ENCODE results near the gene NCOA3.

Gene NCOA3

DNA sequence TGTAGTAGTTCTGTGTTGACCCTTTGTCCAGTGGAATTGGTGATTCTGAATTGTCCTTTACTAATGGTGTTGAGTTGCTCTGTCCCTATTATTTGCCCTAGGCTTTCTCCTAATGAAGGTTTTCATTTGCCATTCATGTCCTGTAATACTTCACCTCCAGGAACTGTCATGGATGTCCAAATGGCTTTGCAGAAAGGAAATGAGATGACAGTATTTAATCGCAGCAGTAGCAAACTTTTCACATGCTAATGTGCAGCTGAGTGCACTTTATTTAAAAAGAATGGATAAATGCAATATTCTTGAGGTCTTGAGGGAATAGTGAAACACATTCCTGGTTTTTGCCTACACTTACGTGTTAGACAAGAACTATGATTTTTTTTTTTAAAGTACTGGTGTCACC, 152.2 kb downstream of the NCOA3 start:
- TF ChIP-seq, protein P1, sequence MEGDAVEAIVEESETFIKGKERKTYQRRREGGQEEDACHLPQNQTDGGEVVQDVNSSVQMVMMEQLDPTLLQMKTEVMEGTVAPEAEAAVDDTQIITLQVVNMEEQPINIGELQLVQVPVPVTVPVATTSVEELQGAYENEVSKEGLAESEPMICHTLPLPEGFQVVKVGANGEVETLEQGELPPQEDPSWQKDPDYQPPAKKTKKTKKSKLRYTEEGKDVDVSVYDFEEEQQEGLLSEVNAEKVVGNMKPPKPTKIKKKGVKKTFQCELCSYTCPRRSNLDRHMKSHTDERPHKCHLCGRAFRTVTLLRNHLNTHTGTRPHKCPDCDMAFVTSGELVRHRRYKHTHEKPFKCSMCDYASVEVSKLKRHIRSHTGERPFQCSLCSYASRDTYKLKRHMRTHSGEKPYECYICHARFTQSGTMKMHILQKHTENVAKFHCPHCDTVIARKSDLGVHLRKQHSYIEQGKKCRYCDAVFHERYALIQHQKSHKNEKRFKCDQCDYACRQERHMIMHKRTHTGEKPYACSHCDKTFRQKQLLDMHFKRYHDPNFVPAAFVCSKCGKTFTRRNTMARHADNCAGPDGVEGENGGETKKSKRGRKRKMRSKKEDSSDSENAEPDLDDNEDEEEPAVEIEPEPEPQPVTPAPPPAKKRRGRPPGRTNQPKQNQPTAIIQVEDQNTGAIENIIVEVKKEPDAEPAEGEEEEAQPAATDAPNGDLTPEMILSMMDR (IDR thresholded peaks at IDR 0.05; ENCODE audit: low read depth, low read length): no peak
- H3K4me1 ChIP-seq: no peaks in the 10 kb centered on the region
- H3K27me3 ChIP-seq: no peaks in the 10 kb centered on the region
- no peaks in the 10 kb centered on the region for H3K9me3 ChIP-seq
- H3K36me3 ChIP-seq: peaks cover 38% of the 10 kb centered on the region
- no peak for DNase-seq
- H3K4me3 ChIP-seq (ENCODE audit: low read depth, low read length): no peak overlapping the region

DNA sequence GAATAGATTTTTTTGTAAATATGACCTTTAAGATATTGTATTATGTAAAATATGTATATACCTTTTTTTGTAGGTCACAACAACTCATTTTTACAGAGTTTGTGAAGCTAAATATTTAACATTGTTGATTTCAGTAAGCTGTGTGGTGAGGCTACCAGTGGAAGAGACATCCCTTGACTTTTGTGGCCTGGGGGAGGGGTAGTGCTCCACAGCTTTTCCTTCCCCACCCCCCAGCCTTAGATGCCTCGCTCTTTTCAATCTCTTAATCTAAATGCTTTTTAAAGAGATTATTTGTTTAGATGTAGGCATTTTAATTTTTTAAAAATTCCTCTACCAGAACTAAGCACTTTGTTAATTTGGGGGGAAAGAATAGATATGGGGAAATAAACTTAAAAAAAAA, 152.7 kb downstream of the NCOA3 start:
- no peaks in the 10 kb centered on the region for H3K27me3 ChIP-seq
- no peaks in the 10 kb centered on the region for H3K4me1 ChIP-seq
- peaks cover 40% of the 10 kb centered on the region for H3K36me3 ChIP-seq
- TF ChIP-seq, protein P1 (IDR thresholded peaks at IDR 0.05; ENCODE audit: low read depth, low read length): no peak
- DNase-seq: no peak
- no peak overlapping the region for H3K4me3 ChIP-seq (ENCODE audit: low read depth, low read length)
- H3K9me3 ChIP-seq: no peaks in the 10 kb centered on the region

DNA sequence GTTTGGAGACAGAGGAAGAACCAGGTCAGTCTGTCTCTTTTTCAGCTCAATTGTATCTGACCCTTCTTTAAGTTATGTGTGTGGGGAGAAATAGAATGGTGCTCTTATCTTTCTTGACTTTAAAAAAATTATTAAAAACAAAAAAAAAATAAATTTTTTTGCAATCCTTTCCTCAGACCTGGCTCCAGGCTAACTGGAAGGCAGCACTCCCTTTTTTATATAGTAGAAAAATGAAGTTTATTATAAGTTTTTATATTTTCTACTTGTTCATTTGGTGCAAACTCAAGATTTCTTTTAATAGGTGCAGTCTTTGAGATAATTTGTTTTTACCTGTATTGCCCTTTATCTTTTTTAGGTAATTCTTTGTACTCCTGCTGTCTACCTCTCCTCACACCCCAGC, 153.9 kb downstream of the NCOA3 start:
- peaks cover 43% of the 10 kb centered on the region for H3K36me3 ChIP-seq
- H3K9me3 ChIP-seq: no peaks in the 10 kb centered on the region
- DNase-seq: no peak
- no peak overlapping the region for H3K4me3 ChIP-seq (ENCODE audit: low read depth, low read length)
- TF ChIP-seq, protein P1 (IDR thresholded peaks at IDR 0.05; ENCODE audit: low read depth, low read length): no peak
- no peaks in the 10 kb centered on the region for H3K27me3 ChIP-seq
- no peaks in the 10 kb centered on the region for H3K4me1 ChIP-seq

DNA sequence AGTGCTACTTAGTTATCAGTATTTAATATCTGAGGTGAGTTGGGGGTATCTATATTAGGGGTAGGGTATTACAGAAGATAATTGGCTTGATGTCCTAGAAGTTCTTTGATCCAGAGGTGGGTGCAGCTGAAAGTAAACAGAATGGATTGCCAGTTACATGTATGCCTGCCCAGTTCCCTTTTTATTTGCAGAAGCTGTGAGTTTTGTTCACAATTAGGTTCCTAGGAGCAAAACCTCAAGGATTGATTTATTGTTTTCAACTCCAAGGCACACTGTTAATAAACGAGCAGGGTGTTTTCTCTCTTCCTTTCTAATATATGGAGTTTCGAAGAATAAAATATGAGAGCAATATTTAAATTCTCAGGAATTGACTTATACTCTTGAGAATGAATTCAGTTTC, 154.6 kb downstream of the NCOA3 start:
- Histone ChIP-seq H3K4me3 (ENCODE audit: low read depth, low read length) (no peak overlapping the region), H3K36me3 (peaks cover 44% of the 10 kb centered on the region)
- TF ChIP-seq, protein P1 (IDR thresholded peaks at IDR 0.05; ENCODE audit: low read depth, low read length): no peak

DNA sequence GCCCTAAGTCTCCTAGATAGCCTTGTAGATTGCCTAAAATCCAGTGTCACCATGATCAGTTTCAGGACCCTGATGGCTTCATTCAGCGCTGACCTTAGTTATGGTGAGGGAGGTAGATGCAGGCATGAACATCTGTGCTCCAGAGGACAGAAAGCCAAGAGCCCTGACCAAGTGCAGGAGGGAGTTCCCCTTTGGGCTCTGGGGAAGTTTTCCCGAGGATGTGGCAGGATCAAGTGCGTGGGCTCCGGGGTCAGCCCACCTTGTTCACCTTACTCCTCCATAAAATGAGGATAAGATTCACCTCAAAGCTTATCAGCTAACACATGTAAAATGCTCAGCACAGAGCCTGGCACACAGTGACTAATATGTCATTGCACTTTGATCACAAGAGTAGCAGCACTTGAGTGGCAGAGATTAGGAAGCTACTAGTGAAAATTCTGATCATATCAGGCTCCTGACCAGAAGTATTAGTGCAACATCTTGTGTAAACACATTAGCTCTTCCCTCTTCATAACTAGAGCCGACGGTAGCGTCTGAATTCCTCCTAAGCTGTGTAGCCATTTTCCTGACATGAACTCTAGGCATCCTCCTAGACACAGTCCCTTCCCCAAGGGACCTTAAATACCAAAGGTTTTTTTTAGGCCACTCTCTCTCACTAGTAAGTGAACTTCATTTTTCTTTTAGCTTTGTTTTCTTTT, 158.4 kb downstream of the NCOA3 start:
- no peak overlapping the region for H3K4me3 ChIP-seq (ENCODE audit: low read depth, low read length)
- H3K9me3 ChIP-seq: no peaks in the 10 kb centered on the region
- H3K4me1 ChIP-seq: no peaks in the 10 kb centered on the region
- no peak for DNase-seq
- peaks cover 44% of the 10 kb centered on the region for H3K36me3 ChIP-seq
- TF ChIP-seq, protein P1 (IDR thresholded peaks at IDR 0.05; ENCODE audit: low read depth, low read length): no peak
- no peaks in the 10 kb centered on the region for H3K27me3 ChIP-seq

More for the DNA sequence above, 154.6 kb downstream of the NCOA3 start:
- no peaks in the 10 kb centered on the region for H3K27me3 ChIP-seq
- H3K9me3 ChIP-seq: no peaks in the 10 kb centered on the region
- no peaks in the 10 kb centered on the region for H3K4me1 ChIP-seq
- no peak for DNase-seq

DNA sequence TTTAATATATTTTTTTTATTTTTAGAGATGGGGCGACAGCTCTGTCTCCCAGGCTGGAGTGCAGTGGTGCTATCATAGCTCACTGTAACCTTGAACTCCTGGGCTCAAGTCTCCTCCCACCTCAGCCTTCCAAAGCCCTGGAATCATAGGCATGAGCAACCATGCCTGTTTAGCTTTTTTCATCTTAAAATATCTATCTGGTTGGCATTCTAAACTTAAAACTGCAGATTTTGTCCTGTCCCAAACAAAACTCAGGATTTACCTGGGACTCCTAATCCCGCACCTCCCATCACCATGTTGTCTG, 158.9 kb downstream of the NCOA3 start:
- TF ChIP-seq, protein P1 (IDR thresholded peaks at IDR 0.05; ENCODE audit: low read depth, low read length): no peak
- Histone ChIP-seq H3K9me3 (no peaks in the 10 kb centered on the region), H3K36me3 (peaks cover 48% of the 10 kb centered on the region), H3K4me1 (no peaks in the 10 kb centered on the region), H3K27me3 (no peaks in the 10 kb centered on the region), H3K4me3 (ENCODE audit: low read depth, low read length) (no peak overlapping the region)
- no peak for DNase-seq
